Activated CD4-positive, alpha-beta T cell treated with anti-CD3 and anti-CD28 coated beads, Interleukin-2, amount 50 U/mL, for 24 hours (primary cell): ENCODE results near the gene IQCB1.
"Not testable (repeated sequence)": the region's sequence is repeated elsewhere in the genome, so short reads cannot be mapped to it uniquely, and the experiment has no call there.

ENCODE experiments used
- DNase-seq, 2 donors: peaks; one replicate each; pipeline ENCODE4 v3.0.0-alpha.2; 2020; ENCODE audit warnings: low read depth in 1 of 2, low spot score in 1 of 2

Gene IQCB1

DNA sequence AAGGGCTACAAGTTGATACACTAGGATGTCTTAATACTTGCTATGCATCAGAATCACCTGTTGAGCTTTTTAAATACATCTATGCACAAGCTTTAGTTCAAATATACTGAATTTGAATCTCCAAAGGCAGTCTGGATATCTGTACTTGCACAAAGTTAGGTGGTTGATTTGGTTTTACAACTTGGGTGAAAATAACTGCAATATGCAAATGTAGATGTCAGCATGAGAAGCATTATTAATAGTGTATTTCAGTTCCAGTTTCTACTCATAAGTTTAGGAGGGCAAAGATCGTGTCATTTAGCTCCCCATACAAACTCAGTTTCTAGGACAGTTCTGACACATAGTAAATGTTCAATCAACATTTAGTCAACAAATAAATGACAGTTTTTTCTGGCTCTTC lies 25.6 kb downstream of the IQCB1 start:
- no peak for DNase-seq

DNA sequence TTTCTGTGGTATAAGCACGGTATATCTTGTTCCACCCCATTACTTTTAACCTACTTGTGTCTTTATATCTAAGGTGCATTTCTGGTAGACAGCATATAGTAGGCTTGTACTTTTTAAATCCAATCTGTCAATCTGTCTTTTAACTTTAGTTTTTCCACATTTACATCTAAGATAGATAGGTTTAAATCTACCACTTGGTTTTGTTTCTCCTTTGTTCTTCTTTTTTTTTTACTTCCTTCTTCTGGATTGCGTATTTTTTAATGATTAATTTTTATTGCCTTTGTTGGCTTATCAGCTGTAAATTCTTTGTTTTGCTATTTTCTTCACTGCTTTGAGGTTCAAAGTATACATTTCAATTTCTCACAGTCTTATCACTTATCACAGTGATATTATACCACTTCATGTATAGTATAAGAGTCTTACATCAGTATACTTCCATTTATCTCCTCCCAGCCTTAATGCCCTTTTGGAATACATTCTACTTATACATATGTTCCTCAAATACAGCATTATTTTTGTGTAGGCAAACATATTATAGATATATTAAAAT lies 31.0 kb downstream of the IQCB1 start:
- DNase-seq = no peak

DNA sequence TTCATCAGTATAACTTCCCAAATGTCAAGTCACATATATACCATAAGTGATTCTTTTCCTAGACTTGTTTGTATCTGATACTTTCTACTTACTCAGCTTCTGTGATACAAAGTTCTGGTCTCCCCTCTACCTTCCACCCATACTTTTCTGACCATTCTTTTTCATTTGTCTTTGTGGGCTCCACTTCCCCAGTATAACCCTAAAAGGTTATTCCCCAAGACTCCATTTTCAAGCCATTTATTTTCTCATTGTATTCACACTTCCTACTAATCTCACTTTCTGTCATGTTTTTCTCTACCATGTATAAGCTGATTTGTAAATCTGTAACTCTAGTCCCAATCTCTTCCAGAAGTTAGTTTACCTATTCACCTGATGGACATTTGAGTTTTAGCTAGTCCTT lies 34.0 kb downstream of the IQCB1 start:
- DNase-seq = no peak

DNA sequence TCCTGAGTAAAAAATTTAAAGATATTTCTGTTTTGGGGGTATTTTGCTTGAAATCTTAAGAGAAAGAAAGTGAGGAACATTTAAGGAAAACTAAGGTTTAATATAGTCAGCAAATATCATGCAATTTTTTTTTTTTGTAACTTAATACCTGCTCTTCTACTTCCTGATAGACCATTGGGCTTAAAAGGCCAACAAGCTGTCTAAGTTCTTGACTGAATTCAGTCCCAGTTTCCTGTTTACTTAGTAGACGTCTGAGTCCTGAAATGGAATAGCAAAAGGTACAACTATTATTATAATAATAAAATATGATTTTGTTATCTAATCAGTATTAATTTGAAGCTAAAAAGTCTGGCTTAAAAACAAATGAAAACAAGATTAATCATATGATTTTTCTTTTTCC lies 37.9 kb downstream of the IQCB1 start:
- no peak for DNase-seq

- DNase-seq = no peak
These were observed 40.4 kb downstream of the IQCB1 start for GRCh38 chr3:121794264-121794983.

- no peak for DNase-seq
These were observed 41.8 kb downstream of the IQCB1 start for GRCh38 chr3:121793078-121793477.

- no peak for DNase-seq
These were observed 48.4 kb downstream of the IQCB1 start for GRCh38 chr3:121786485-121786884.

GRCh38 chr3:121782784-121783183 lies 52.1 kb downstream of the IQCB1 start:
- not testable (repeated sequence) for DNase-seq

- no peak for DNase-seq
These were observed 53.2 kb downstream of the IQCB1 start for GRCh38 chr3:121781611-121782010.

DNA sequence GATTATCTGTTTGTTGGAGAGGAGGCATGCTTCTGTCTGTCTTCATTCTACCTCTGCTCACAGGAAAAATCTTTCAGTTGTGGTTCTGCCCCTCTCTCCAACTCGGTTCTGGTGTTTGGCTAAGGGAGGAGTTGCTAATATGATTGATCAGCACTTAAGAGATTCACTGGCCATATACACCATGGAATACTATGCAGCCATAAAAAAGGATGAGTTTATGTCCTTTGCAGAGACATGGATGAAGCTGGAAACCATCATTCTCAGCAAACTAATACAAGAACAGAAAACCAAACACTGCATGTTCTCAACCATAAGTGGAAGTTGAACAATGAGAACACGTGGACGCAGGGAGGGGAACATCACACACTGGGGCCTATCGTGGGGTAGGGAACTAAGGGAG lies 59.8 kb downstream of the IQCB1 start:
- DNase-seq = not testable (repeated sequence)

GRCh38 chr3:121769246-121769645 lies 65.6 kb downstream of the IQCB1 start:
- DNase-seq = no peak

DNA sequence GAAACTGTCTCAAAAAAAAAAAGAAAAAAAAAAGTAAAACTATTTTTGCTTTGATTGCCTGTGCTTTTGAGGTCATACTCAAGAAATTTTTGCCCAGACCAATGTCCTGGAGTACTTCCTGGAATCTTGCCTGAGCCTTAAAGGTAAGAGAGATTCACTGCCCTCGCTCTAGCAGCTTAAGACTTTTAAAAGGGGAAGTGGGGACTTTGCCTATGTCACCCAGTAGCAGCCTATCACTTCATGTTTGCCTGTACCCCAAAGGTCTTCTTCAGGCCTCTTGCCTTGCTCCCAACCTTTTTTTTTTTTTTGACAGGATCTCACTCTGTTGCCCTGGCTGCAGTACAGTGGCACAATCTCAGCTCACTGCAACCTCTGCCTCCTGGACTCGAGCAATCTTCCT lies 66.4 kb downstream of the IQCB1 start:
- no peak for DNase-seq

- DNase-seq = no peak
These were observed 75.2 kb downstream of the IQCB1 start for GRCh38 chr3:121759541-121760202.

- DNase-seq = no peak
These were observed 76.0 kb downstream of the IQCB1 start for GRCh38 chr3:121758727-121759450.

DNA sequence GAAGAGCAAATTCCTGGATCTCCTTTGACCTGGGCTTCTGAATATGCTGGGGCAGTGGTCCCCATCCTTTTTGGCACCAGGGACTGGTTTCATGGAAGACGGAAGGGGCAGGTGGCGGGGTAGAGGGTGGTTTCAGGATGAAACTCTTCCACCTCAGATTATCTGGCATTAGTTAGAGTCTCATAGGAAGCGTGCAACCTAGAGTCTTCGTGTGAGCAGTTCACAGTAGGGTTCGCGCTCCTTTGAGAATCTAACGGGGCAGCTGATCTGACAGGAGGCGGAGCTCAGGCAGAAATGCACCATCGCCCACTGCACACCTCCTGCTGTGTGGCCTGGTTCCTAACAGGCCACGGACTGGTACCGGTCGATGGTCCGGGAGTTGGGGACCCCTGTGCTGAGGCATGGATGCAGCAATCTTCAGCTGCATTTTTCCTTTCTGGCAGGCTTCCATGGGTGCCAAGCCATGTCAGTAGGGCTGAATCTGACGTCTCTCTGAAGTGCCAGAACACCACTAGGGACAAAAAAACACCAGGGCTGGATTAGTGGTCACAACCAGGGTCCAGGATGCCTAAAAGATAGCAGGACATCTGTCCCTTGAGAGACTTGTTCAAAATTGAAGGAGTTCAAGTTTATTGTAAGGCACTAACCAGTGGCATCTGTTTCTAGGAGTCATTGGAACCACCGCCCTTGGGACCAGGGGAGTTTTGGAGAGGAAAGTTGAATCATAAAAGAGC lies 76.9 kb downstream of the IQCB1 start:
- no peak for DNase-seq

- no peak for DNase-seq
These were observed 77.6 kb downstream of the IQCB1 start for GRCh38 chr3:121757087-121757811.

- no peak for DNase-seq
These were observed 82.1 kb downstream of the IQCB1 start for GRCh38 chr3:121752772-121753171.

GRCh38 chr3:121752261-121752660 lies 82.6 kb downstream of the IQCB1 start:
- no peak for DNase-seq

GRCh38 chr3:121750087-121750415 lies 84.8 kb downstream of the IQCB1 start:
- DNase-seq = no peak

- peak; percentile 70 to 93 for DNase-seq
These were observed 85.4 kb downstream of the IQCB1 start, which contains the start of gene GOLGB1 for GRCh38 chr3:121749276-121750086. Gene GOLGB1 (minus strand): TSS chr3:121749741. CDS start chr3:121730971, 18,770 bp downstream.
